A549 (cell line): ENCODE results near the gene SEZ6L2.

Source experiments
- CBX8 ChIP-seq: fragments of 200-600 bp; sonication (generic); IDR thresholded peaks from 2 replicates; pipeline ENCODE4 v1.6.1; 2016
- CHD2 ChIP-seq: fragments of 150-350 bp; IDR thresholded peaks from 2 replicates; pipeline ENCODE4 v1.6.1; 2014; ENCODE audit warnings: low read length; ENCODE audit not compliant: partially characterized antibody
- CTCF ChIP-seq: fragments of >200 bp; sonication (Bioruptor Twin); formaldehyde crosslinking; IDR thresholded peaks from 3 replicates; pipeline ENCODE4 v1.5.1; 2016
- EP300 ChIP-seq, 2 experiments: fragments of >200 bp; sonication (Bioruptor Twin); formaldehyde crosslinking; IDR thresholded peaks; 2 replicates in 1 of 2; 3 replicates in 1 of 2; pipeline ENCODE4 v1.6.1; 2016 to 2017
- MYC ChIP-seq: IDR thresholded peaks from 2 replicates; pipeline ENCODE4 v1.6.1; 2012; ENCODE audit warnings: mild to moderate bottlenecking, inconsistent platforms, low read length, improper control_type of control experiment, borderline replicate concordance
- NPAS2 ChIP-seq: fragments of 250-450 bp; sonication (Bioruptor Pico); IDR thresholded peaks from 2 replicates; pipeline ENCODE4 v1.8.0; 2022; ENCODE audit warnings: mild to moderate bottlenecking, moderate library complexity, borderline replicate concordance
- PHF8 ChIP-seq: fragments of 200-600 bp; sonication (generic); IDR thresholded peaks from 2 replicates; pipeline ENCODE4 v1.6.1; 2016; ENCODE audit warnings: low read depth, mild to moderate bottlenecking, antibody characterized with exemption, moderate library complexity, borderline replicate concordance
- POLR2A ChIP-seq: IDR thresholded peaks from 2 replicates; pipeline ENCODE4 v1.6.1; 2012; ENCODE audit warnings: mild to moderate bottlenecking, low read length
- RCOR1 ChIP-seq: fragments of 150-350 bp; IDR thresholded peaks from 2 replicates; pipeline ENCODE4 v1.6.1; 2014; ENCODE audit warnings: antibody characterized with exemption, low read length, low read depth
- SMC3 ChIP-seq: fragments of >200 bp; sonication (Bioruptor Twin); formaldehyde crosslinking; IDR thresholded peaks from 3 replicates; pipeline ENCODE4 v1.6.1; 2018; ENCODE audit warnings: inconsistent platforms
- SREBF2 ChIP-seq: fragments of 450-650 bp; IDR thresholded peaks from 2 replicates; pipeline ENCODE4 v1.6.1; 2014; ENCODE audit warnings: mild to moderate bottlenecking, moderate library complexity
- USF2 ChIP-seq: fragments of 450-650 bp; IDR thresholded peaks from 2 replicates; pipeline ENCODE4 v1.6.1; 2014; ENCODE audit warnings: antibody characterized with exemption
- TF ChIP-seq, protein P1 (sequence below): fragments of 150-350 bp; IDR thresholded peaks from 2 replicates; pipeline ENCODE4 v1.6.1; 2014; ENCODE audit warnings: low read depth, mild to moderate bottlenecking, low read length

- no peak for TF ChIP-seq CTCF
- no peak for TF ChIP-seq MYC
- TF ChIP-seq CBX8: no peak
- TF ChIP-seq NPAS2 (CRISPR knock-in tag): no peak
- TF ChIP-seq CHD2: no peak
- TF ChIP-seq, protein P1, sequence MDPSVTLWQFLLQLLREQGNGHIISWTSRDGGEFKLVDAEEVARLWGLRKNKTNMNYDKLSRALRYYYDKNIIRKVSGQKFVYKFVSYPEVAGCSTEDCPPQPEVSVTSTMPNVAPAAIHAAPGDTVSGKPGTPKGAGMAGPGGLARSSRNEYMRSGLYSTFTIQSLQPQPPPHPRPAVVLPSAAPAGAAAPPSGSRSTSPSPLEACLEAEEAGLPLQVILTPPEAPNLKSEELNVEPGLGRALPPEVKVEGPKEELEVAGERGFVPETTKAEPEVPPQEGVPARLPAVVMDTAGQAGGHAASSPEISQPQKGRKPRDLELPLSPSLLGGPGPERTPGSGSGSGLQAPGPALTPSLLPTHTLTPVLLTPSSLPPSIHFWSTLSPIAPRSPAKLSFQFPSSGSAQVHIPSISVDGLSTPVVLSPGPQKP: no peak
- TF ChIP-seq EP300 (IDR thresholded peaks at IDR 0.05): no peak
- no peak for TF ChIP-seq POLR2A
- TF ChIP-seq USF2: no peak
- no peak for TF ChIP-seq SREBF2
- no peak for TF ChIP-seq PHF8
- no peak for TF ChIP-seq SMC3
- TF ChIP-seq RCOR1: no peak
Measured at GRCh38 chr16:29830774-29831173, 68.6 kb downstream of the SEZ6L2 start.
